Caco-2 (cell line): ENCODE results near the gene SLC14A1. TPM values are rescaled to one million over a fixed set of nuclear protein-coding genes. Genes with fewer than 3 reads are reported as not detected.
"Not testable (repeated sequence)": the region's sequence is repeated elsewhere in the genome, so short reads cannot be mapped to it uniquely, and the experiment has no call there.

Source experiments
- BruUV-seq: library from RNA; stranded (reverse); fragments of 400-500 nt; replicated peaks from 2 replicates; lab custom pipeline; 2021; lab: Mats Ljungman, UMichigan
- CTCF ChIA-PET: fragments of 300-600 bp; sonication (Branson Sonifier 250); formaldehyde crosslinking; loops from one replicate; lab custom pipeline; 2022; ENCODE audit warnings: antibody characterized with exemption; lab: Charles Lee
- POLR2A ChIA-PET: fragments of 300-600 bp; sonication (Branson Sonifier 250); formaldehyde crosslinking; loops from one replicate; lab custom pipeline; 2022; ENCODE audit warnings: antibody characterized with exemption; lab: Charles Lee
- DNase-seq, 2 experiments: peaks; one replicate each; pipeline versions ENCODE4 v3.0.0 to v3.0.0-alpha.2; 2020 to 2022
- H3K27me3 ChIP-seq: replicated peaks from 2 replicates; pipeline ENCODE4 v1.6.0; 2011; ENCODE audit warnings: low read length; ENCODE audit not compliant: control insufficient read depth, insufficient read depth
- H3K36me3 ChIP-seq: 2 replicates; pipeline ENCODE4 v1.5.1; 2011; ENCODE audit warnings: low read length; ENCODE audit not compliant: control insufficient read depth, insufficient read depth
- H3K4me1 ChIP-seq: fragments of 250-450 bp; sonication (Bioruptor Pico); 2 replicates; pipeline ENCODE4 v1.5.1; 2020; ENCODE audit warnings: mild to moderate bottlenecking
- H3K4me3 ChIP-seq: 2 replicates; pipeline ENCODE4 v1.5.1; 2011; ENCODE audit warnings: low read depth, mild to moderate bottlenecking, control low read depth, low read length
- H3K9me3 ChIP-seq: fragments of 250-450 bp; sonication (Bioruptor Pico); 2 replicates; pipeline ENCODE4 v1.5.1; 2020; ENCODE audit warnings: mild to moderate bottlenecking, moderate library complexity
- H3K27ac Mint-ChIP-seq: one replicate; pipeline ENCODE4 v1.8.0; 2022; ENCODE audit warnings: mixed read lengths; ENCODE audit not compliant: unreplicated experiment
- H3K27me3 Mint-ChIP-seq: one replicate; pipeline ENCODE4 v1.8.0; 2022; ENCODE audit warnings: mixed read lengths; ENCODE audit not compliant: insufficient read depth, unreplicated experiment
- H3K36me3 Mint-ChIP-seq: one replicate; pipeline ENCODE4 v1.8.0; 2022; ENCODE audit warnings: mild to moderate bottlenecking, mixed read lengths; ENCODE audit not compliant: insufficient read depth, unreplicated experiment
- H3K4me1 Mint-ChIP-seq: one replicate; pipeline ENCODE4 v1.8.0; 2022; ENCODE audit warnings: low read depth, mixed read lengths; ENCODE audit not compliant: unreplicated experiment
- H3K4me3 Mint-ChIP-seq: one replicate; pipeline ENCODE4 v1.8.0; 2022; ENCODE audit warnings: mild to moderate bottlenecking, moderate library complexity, mixed read lengths; ENCODE audit not compliant: unreplicated experiment
- H3K9me3 Mint-ChIP-seq: one replicate; pipeline ENCODE4 v1.8.0; 2022; ENCODE audit warnings: mixed read lengths; ENCODE audit not compliant: unreplicated experiment
- intact Hi-C: fragments of 100-400 bp; cut with micrococcal nuclease; formaldehyde crosslinking; loops from one replicate; pipeline ENCODE4 v1.10.0; 2022; ENCODE audit not compliant: unreplicated experiment
- total RNA-seq: library from RNA; stranded (reverse); gene quantifications from 2 replicates; pipeline ENCODE4 v1.2.3, GENCODE V29; 2022
- TF ChIP-seq, protein P1 (sequence below), 2 experiments: fragments of 200-600 bp in 1 of 2; IDR thresholded peaks; 1 replicate in 1 of 2; 2 replicates in 1 of 2; pipeline versions ENCODE4 v1.5.1 to v1.8.0; 2011 to 2022; ENCODE audit warnings: antibody characterized with exemption in 1 of 2, control low read depth in 1 of 2, inconsistent platforms in 1 of 2, low read depth in 1 of 2, low read length in 1 of 2, mild to moderate bottlenecking in 1 of 2, moderate library complexity in 1 of 2; ENCODE audit not compliant: insufficient read depth in 1 of 2, severe bottlenecking in 1 of 2, unreplicated experiment in 1 of 2

Gene SLC14A1
- total RNA-seq, 1 experiment from 2014 or later: not detected

DNA sequence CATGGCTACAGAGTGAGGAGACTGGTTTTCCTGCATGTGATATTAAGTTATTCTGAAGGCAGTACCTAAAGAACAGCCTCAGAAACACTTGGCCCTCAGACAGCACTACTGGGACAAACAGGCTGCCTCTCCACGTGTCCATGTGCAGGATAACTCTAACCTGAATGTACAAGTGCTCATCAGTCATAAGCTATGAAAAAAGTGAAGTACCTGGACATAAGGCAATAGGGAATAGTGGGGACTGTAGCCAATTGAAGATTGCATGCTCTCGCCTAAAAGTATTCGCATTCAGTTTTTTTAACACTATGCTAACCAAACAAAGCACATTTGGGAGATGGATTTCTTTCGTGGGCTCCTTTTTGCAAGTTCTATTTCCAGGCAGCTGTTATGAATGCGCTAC lies 33.0 kb downstream of the SLC14A1 start:
- intact Hi-C loops: no loop called here
- no peaks in the 10 kb centered on the region for H3K27me3 Mint-ChIP-seq
- peaks cover 8% of the 10 kb centered on the region for H3K9me3 Mint-ChIP-seq
- Histone ChIP-seq H3K36me3 (no peaks in the 10 kb centered on the region), H3K9me3 (no peaks in the 10 kb centered on the region), H3K4me3 (no peak overlapping the region), H3K4me1 (no peaks in the 10 kb centered on the region), H3K27me3 (no peaks in the 10 kb centered on the region)
- BruUV-seq: no TSS peak
- POLR2A ChIA-PET: no interaction called here
- DNase-seq: no peak
- H3K4me3 Mint-ChIP-seq: no peak overlapping the region
- TF ChIP-seq, protein P1, sequence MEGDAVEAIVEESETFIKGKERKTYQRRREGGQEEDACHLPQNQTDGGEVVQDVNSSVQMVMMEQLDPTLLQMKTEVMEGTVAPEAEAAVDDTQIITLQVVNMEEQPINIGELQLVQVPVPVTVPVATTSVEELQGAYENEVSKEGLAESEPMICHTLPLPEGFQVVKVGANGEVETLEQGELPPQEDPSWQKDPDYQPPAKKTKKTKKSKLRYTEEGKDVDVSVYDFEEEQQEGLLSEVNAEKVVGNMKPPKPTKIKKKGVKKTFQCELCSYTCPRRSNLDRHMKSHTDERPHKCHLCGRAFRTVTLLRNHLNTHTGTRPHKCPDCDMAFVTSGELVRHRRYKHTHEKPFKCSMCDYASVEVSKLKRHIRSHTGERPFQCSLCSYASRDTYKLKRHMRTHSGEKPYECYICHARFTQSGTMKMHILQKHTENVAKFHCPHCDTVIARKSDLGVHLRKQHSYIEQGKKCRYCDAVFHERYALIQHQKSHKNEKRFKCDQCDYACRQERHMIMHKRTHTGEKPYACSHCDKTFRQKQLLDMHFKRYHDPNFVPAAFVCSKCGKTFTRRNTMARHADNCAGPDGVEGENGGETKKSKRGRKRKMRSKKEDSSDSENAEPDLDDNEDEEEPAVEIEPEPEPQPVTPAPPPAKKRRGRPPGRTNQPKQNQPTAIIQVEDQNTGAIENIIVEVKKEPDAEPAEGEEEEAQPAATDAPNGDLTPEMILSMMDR (IDR thresholded peaks at IDR 0.05; ENCODE audit: insufficient read depth in 1 of 2, low read depth in 1 of 2, low read length in 1 of 2, severe bottlenecking in 1 of 2, unreplicated experiment in 1 of 2): no peak
- CTCF ChIA-PET: no interaction called here
- peaks cover 7% of the 10 kb centered on the region for H3K4me1 Mint-ChIP-seq
- no peaks in the 10 kb centered on the region for H3K36me3 Mint-ChIP-seq
- H3K27ac Mint-ChIP-seq: no peak overlapping the region

GRCh38 chr18:45757644-45758043 lies 33.7 kb downstream of the SLC14A1 start:
- DNase-seq, H3K9me3 ChIP-seq, H3K36me3 Mint-ChIP-seq, H3K4me1 Mint-ChIP-seq, BruUV-seq, H3K4me1 ChIP-seq, H3K27me3 ChIP-seq, H3K9me3 Mint-ChIP-seq, POLR2A ChIA-PET, H3K27me3 Mint-ChIP-seq, H3K27ac Mint-ChIP-seq, H3K4me3 ChIP-seq, CTCF ChIA-PET, intact Hi-C loops, H3K36me3 ChIP-seq, H3K4me3 Mint-ChIP-seq: not testable (repeated sequence)

DNA sequence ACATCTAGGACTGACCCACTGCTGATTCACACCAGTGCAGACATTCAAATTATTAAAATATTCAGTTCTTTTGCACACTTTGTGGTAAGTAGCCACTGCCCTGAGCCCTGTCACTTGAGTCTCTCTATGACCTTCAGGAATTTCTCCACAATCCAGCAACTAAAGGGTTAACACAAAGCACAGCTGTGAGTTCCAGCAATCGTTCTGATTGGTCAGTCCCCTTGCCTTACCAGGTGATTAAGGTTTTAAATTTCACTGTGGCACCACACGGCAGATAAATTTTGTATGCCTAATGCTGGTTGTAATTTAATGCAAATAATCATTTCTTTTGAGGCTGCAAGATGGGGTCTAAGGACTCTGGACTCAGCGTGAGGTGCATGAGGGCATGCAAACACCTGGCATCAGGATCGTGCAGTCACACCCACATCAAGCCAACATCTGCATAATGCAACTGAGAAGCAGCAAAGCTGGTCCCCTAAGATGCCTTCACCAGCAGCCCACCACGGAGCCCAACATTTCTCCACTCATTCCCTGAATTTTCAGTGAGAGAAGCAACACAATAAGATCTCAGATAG lies 36.6 kb downstream of the SLC14A1 start:
- BruUV-seq: no TSS peak
- Mint-ChIP-seq H3K4me1 (peaks cover 7% of the 10 kb centered on the region), H3K27me3 (no peaks in the 10 kb centered on the region), H3K27ac (peak overlapping the region; percentile 49), H3K9me3 (no peaks in the 10 kb centered on the region), H3K36me3 (no peaks in the 10 kb centered on the region), H3K4me3 (no peak overlapping the region)
- POLR2A ChIA-PET: no interaction called here
- intact Hi-C loops: no loop called here
- Histone ChIP-seq H3K4me3 (no peak overlapping the region), H3K4me1 (no peaks in the 10 kb centered on the region), H3K36me3 (no peaks in the 10 kb centered on the region), H3K9me3 (no peaks in the 10 kb centered on the region), H3K27me3 (no peaks in the 10 kb centered on the region)
- DNase-seq: peak in 1 of 2 experiments; percentile 2
- CTCF ChIA-PET: no interaction called here
- TF ChIP-seq, protein P1 (IDR thresholded peaks at IDR 0.05; ENCODE audit: insufficient read depth in 1 of 2, low read depth in 1 of 2, low read length in 1 of 2, severe bottlenecking in 1 of 2, unreplicated experiment in 1 of 2): no peak
